Right lobe of liver (tissue), 4 donors: Measurements from ENCODE around the gene NAALADL2.

Experiments
- POLR2A ChIP-seq: fragments of 450-650 bp; IDR thresholded peaks from one replicate; pipeline ENCODE4 v1.6.1; 2017; ENCODE audit warnings: antibody characterized with exemption, mild to moderate bottlenecking
- TF ChIP-seq, protein P1 (sequence below), 4 donors: fragments of 200-600 bp in 3 of 4; fragments of 450-650 bp in 1 of 4; IDR thresholded peaks; one replicate each; pipeline versions ENCODE4 v1.5.1 to v1.8.0; 2016 to 2022; ENCODE audit warnings: antibody characterized with exemption in 4 of 4, mild to moderate bottlenecking in 2 of 4
- donor health status: DM: no; HTN: no; CAD: no.
- donor health status: DM: no; HTN: no; CAD: no.
- donor health status: DM: no; HTN: yes; CAD: no.

DNA sequence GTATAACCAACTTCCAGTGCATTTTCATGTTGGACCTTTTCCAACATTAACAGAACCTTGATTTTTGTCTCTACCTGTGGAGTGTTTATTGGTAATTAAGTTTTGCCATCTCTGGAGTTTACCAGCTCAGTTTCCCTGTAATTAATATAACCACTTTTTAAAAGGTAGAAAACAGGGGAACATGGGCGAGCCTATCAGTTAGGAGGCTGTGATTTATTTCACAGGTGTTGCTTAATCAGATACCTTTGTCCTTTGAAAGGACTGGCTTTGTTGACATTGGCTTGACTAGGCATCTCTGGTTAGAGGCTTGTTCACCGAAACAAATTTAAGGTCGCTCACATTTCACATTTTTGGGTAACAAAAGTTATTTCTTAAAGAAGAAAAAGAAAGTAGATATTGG lies 622 bp downstream of the NAALADL2 start:
- TF ChIP-seq, protein P1, sequence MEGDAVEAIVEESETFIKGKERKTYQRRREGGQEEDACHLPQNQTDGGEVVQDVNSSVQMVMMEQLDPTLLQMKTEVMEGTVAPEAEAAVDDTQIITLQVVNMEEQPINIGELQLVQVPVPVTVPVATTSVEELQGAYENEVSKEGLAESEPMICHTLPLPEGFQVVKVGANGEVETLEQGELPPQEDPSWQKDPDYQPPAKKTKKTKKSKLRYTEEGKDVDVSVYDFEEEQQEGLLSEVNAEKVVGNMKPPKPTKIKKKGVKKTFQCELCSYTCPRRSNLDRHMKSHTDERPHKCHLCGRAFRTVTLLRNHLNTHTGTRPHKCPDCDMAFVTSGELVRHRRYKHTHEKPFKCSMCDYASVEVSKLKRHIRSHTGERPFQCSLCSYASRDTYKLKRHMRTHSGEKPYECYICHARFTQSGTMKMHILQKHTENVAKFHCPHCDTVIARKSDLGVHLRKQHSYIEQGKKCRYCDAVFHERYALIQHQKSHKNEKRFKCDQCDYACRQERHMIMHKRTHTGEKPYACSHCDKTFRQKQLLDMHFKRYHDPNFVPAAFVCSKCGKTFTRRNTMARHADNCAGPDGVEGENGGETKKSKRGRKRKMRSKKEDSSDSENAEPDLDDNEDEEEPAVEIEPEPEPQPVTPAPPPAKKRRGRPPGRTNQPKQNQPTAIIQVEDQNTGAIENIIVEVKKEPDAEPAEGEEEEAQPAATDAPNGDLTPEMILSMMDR (IDR thresholded peaks at IDR 0.05): no peak
- no peak for TF ChIP-seq POLR2A
